PC-3 (cell line): ENCODE data around the gene IMPACT. TPM values are rescaled to one million over a fixed set of nuclear protein-coding genes. Genes with fewer than 3 reads are reported as not detected.

Experiments used
- ATAC-seq: fragments of 200-7000 bp; cut with Tn5 transposase; 2 replicates; pipeline ENCODE4 v1.9.1; 2020; ENCODE audit warnings: mild to moderate bottlenecking, moderate library complexity
- BruUV-seq: library from RNA; stranded (reverse); fragments of 400-500 nt; replicated peaks from 2 replicates; lab custom pipeline; 2021; lab: Mats Ljungman, UMichigan
- CTCF ChIA-PET: fragments of 300-600 bp; sonication (Branson Sonifier 250); formaldehyde crosslinking; loops from one replicate; lab custom pipeline; 2022; ENCODE audit warnings: antibody characterized with exemption; lab: Charles Lee
- POLR2A ChIA-PET: fragments of 300-600 bp; sonication (Branson Sonifier 250); formaldehyde crosslinking; loops from one replicate; lab custom pipeline; 2022; ENCODE audit warnings: antibody characterized with exemption; ENCODE audit not compliant: unreplicated experiment; lab: Charles Lee
- DNase-seq: peaks from one replicate; pipeline ENCODE4 v3.0.0-alpha.2; 2015
- H2AFZ ChIP-seq: fragments of 300-600 bp; sonication (generic); 2 replicates; pipeline ENCODE4 v1.6.0; 2016; ENCODE audit warnings: antibody characterized with exemption, low read length
- H3F3A ChIP-seq: fragments of 300-600 bp; sonication (generic); one replicate; pipeline ENCODE4 v1.6.0; 2017; ENCODE audit warnings: antibody characterized with exemption, low read length, control low read depth, mild to moderate bottlenecking; ENCODE audit not compliant: unreplicated experiment
- H3K27ac ChIP-seq: fragments of 300-600 bp; sonication (generic); 2 replicates; pipeline ENCODE4 v1.5.1; 2016; ENCODE audit warnings: mild to moderate bottlenecking, low read length
- H3K27me3 ChIP-seq: fragments of 300-600 bp; sonication (generic); 2 replicates; pipeline ENCODE4 v1.6.1; 2016; ENCODE audit warnings: low read length, mixed read lengths
- H3K36me3 ChIP-seq: fragments of 300-600 bp; sonication (generic); 2 replicates; pipeline ENCODE4 v1.6.1; 2016; ENCODE audit warnings: low read depth, mixed run types, low read length, mixed read lengths
- H3K4me1 ChIP-seq: fragments of 300-600 bp; sonication (generic); 2 replicates; pipeline ENCODE4 v1.5.1; 2016; ENCODE audit warnings: low read length; ENCODE audit not compliant: insufficient read depth
- H3K4me2 ChIP-seq: fragments of 300-600 bp; sonication (generic); 2 replicates; pipeline ENCODE4 v1.6.0; 2016; ENCODE audit warnings: low read length
- H3K4me3 ChIP-seq: fragments of 300-600 bp; sonication (generic); 2 replicates; pipeline ENCODE4 v1.5.1; 2016; ENCODE audit warnings: mild to moderate bottlenecking, low read length, mixed read lengths
- H3K79me2 ChIP-seq: fragments of 300-600 bp; sonication (generic); 2 replicates; pipeline ENCODE4 v1.6.1; 2017; ENCODE audit warnings: low read length, mixed read lengths
- H3K9ac ChIP-seq: fragments of 300-600 bp; sonication (generic); 2 replicates; pipeline ENCODE4 v1.6.0; 2016; ENCODE audit warnings: mild to moderate bottlenecking, low read length
- H3K9me2 ChIP-seq: fragments of 300-600 bp; sonication (generic); replicated peaks from 2 replicates; pipeline ENCODE4 v1.6.1; 2016; ENCODE audit warnings: mixed run types, low read length, mixed read lengths
- H3K9me3 ChIP-seq: fragments of 300-600 bp; sonication (generic); 2 replicates; pipeline ENCODE4 v1.6.1; 2016; ENCODE audit warnings: low read length, mixed read lengths
- H4K20me1 ChIP-seq: fragments of 300-600 bp; sonication (generic); 2 replicates; pipeline ENCODE4 v1.6.1; 2016; ENCODE audit warnings: low read length, mixed read lengths
- EZH2 ChIP-seq: fragments of 300-600 bp; sonication (generic); IDR thresholded peaks from one replicate; pipeline ENCODE4 v1.6.1; 2017; ENCODE audit warnings: antibody characterized with exemption, mild to moderate bottlenecking, low read length; ENCODE audit not compliant: unreplicated experiment
- EZH2phosphoT487 ChIP-seq: fragments of 300-600 bp; sonication (generic); IDR thresholded peaks from 2 replicates; pipeline ENCODE4 v1.6.1; 2018; ENCODE audit warnings: mild to moderate bottlenecking, antibody characterized with exemption, low read length, borderline replicate concordance
- intact Hi-C: fragments of 100-400 bp; cut with micrococcal nuclease; formaldehyde crosslinking; loops from 2 replicates; pipeline ENCODE4 v1.9.0; 2023
- total RNA-seq: library from RNA; depleted of rRNA; stranded (reverse); fragments of >200 nt; gene quantifications from 2 replicates; pipeline ENCODE4 v1.2.3, GENCODE V29; 2014
- TF ChIP-seq, protein P1 (sequence below): fragments of 300-600 bp; sonication (generic); conservative IDR thresholded peaks from 2 replicates; pipeline ENCODE4 v1.5.1; 2017; ENCODE audit warnings: antibody characterized with exemption, low read depth, mild to moderate bottlenecking, low read length

Gene IMPACT
- total RNA-seq, 1 experiment from 2014 or later = 19.9 TPM

DNA sequence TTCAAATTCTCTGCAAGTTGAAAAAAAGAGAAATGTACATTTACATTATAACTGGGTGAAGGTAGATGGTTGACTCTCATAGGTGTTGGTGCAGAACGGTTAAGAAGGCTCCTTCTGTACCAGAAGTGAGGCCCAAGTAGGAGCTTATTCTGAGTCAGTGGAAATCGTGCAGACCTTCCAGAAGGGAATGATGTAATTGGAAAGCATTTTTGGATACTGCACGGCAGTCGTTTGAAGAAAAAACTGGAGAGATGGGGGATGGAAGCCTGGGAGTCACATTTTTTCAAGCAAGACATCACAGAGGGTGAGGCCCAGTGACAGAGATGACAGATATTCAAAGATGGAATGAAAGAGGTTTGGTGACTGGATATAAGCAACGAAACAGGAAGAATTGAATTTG is 73.3 kb downstream of the IMPACT start:
- ChIA-PET POLR2A (no interaction called here), CTCF (no interaction called here)
- no peaks in the 10 kb centered on the region for H3K9me2 ChIP-seq
- no peaks in the 10 kb centered on the region for H3F3A ChIP-seq
- DNase-seq (no peak), ATAC-seq (no peak)
- H3K27me3 ChIP-seq = peaks cover 27% of the 10 kb centered on the region
- no peak overlapping the region for H2AFZ ChIP-seq
- H3K36me3 ChIP-seq = no peaks in the 10 kb centered on the region
- H3K9ac ChIP-seq = no peak overlapping the region
- TF ChIP-seq EZH2 = no peak
- no peak for TF ChIP-seq EZH2phosphoT487
- TF ChIP-seq, protein P1, sequence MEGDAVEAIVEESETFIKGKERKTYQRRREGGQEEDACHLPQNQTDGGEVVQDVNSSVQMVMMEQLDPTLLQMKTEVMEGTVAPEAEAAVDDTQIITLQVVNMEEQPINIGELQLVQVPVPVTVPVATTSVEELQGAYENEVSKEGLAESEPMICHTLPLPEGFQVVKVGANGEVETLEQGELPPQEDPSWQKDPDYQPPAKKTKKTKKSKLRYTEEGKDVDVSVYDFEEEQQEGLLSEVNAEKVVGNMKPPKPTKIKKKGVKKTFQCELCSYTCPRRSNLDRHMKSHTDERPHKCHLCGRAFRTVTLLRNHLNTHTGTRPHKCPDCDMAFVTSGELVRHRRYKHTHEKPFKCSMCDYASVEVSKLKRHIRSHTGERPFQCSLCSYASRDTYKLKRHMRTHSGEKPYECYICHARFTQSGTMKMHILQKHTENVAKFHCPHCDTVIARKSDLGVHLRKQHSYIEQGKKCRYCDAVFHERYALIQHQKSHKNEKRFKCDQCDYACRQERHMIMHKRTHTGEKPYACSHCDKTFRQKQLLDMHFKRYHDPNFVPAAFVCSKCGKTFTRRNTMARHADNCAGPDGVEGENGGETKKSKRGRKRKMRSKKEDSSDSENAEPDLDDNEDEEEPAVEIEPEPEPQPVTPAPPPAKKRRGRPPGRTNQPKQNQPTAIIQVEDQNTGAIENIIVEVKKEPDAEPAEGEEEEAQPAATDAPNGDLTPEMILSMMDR = no peak
- no peak overlapping the region for H3K27ac ChIP-seq
- H3K4me3 ChIP-seq = no peak overlapping the region
- H3K9me3 ChIP-seq = no peaks in the 10 kb centered on the region
- H3K4me1 ChIP-seq = peaks cover 3% of the 10 kb centered on the region; the same call in 1 of the 2 replicates
- no peak overlapping the region for H3K4me2 ChIP-seq
- no peaks in the 10 kb centered on the region for H4K20me1 ChIP-seq
- intact Hi-C loops = no loop called here
- H3K79me2 ChIP-seq = no peaks in the 10 kb centered on the region
- BruUV-seq = no TSS peak

DNA sequence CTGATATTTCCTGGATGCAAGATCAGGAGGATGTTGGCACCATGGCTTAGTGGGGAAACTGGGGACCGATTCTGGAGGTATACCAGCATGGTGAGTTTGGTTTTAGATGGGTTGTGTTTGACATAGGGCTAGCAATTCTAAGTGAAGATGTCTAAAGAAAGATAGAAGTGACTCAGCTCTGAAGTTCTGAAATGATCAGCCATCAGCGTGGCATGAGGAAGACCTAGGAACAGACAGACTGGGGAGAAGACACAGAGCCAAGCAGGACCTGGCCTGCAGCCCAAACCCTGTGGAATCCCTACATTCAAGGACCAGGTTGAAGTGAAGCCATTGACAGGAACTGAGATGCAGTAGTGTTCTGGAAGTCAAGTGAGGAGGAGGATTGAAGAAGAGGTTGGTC is 73.7 kb downstream of the IMPACT start:
- Histone ChIP-seq H3K4me3 (no peak overlapping the region), H3K79me2 (no peaks in the 10 kb centered on the region), H3K27me3 (peaks cover 26% of the 10 kb centered on the region), H3K4me2 (no peak overlapping the region), H3K36me3 (no peaks in the 10 kb centered on the region), H3K9me2 (no peaks in the 10 kb centered on the region), H3K9ac (no peak overlapping the region), H3K9me3 (no peaks in the 10 kb centered on the region), H3K4me1 (peaks cover 3% of the 10 kb centered on the region; the same call in 1 of the 2 replicates), H4K20me1 (no peaks in the 10 kb centered on the region), H2AFZ (no peak overlapping the region), H3F3A (no peaks in the 10 kb centered on the region), H3K27ac (no peak overlapping the region)
- no TSS peak for BruUV-seq
- ATAC-seq (no peak), DNase-seq (no peak)
- intact Hi-C loops = no loop called here
- POLR2A ChIA-PET = no interaction called here
- CTCF ChIA-PET = no interaction called here
- TF ChIP-seq EZH2 (no peak), EZH2phosphoT487 (no peak)
- TF ChIP-seq, protein P1 = no peak

DNA sequence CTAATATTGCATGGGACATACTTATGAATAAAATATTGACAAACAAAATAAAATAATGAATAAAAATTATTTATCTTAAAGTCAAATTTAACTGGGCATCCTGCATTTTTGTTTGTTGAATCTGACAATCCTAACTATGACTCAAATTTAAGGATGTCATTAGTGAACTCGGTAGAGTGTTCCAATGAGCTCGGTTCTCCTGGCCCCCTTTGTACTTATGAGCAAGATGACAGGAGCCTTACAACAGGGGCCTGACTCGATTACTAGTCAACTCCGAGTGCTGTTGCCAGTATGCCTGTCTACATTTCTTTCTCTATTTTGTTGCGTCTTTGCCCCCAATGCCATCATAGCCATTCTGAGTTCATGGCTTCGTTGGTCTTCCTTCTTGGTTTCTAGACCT is 74.3 kb downstream of the IMPACT start:
- H3K79me2 ChIP-seq = no peaks in the 10 kb centered on the region
- no peak overlapping the region for H3K27ac ChIP-seq
- no peaks in the 10 kb centered on the region for H3K9me3 ChIP-seq
- intact Hi-C loops = no loop called here
- no peak overlapping the region for H3K4me3 ChIP-seq
- POLR2A ChIA-PET = no interaction called here
- no peak overlapping the region for H3K4me2 ChIP-seq
- peaks cover 3% of the 10 kb centered on the region; the same call in 1 of the 2 replicates for H3K4me1 ChIP-seq
- no peak for TF ChIP-seq EZH2
- no peak for TF ChIP-seq EZH2phosphoT487
- TF ChIP-seq, protein P1 = no peak
- no peak overlapping the region for H3K9ac ChIP-seq
- no peaks in the 10 kb centered on the region for H3K9me2 ChIP-seq
- no peaks in the 10 kb centered on the region for H4K20me1 ChIP-seq
- no peaks in the 10 kb centered on the region for H3F3A ChIP-seq
- H2AFZ ChIP-seq = no peak overlapping the region
- no peak for DNase-seq
- peaks cover 22% of the 10 kb centered on the region for H3K27me3 ChIP-seq
- no peaks in the 10 kb centered on the region for H3K36me3 ChIP-seq
- no peak for ATAC-seq
- CTCF ChIA-PET = no interaction called here
- no TSS peak for BruUV-seq
